Measurements from ENCODE around the gene AOC1.
"Not testable (repeated sequence)": the region's sequence is repeated elsewhere in the genome, so short reads cannot be mapped to it uniquely, and the experiment has no call there.

AOC1 gene

DNA sequence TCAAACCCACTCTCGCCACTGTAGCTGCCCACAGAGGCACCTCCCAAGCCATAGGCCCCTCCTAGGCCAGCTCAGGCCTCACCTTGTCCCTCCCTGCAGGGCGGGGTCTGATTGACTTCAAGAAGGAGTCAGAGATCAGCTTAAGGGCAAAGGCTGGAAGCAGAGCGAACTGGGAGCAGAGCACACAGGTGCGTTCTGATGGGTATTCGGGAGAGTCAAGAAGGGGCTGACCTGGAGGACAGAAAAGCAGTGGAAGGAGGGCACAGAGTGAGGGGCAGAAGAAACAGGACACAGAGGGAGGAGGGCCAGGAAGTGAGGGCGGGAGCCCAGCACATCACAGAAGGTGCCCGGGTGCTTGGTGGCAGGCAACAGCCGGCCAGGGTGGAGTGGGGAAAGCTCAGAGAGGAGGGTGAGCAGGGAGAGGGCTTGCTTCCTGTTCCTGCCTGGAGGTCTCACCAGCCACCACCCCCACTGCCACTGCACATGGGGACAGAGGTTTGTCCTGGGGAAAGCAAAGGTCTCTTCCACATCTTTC is at the start of gene AOC1:
Gene AOC1 (plus strand): TSS at position 147 of the 535 bp plus-strand sequence. CDS start 3,954 bp downstream, outside the sequence.
- no peak for DNase-seq

GRCh38 chr7:150803161-150803860 is 49.0 kb upstream of the AOC1 start:
- no peak for DNase-seq

- DNase-seq = no peak
These were observed 47.5 kb upstream of the AOC1 start for GRCh38 chr7:150804802-150805201.

DNA sequence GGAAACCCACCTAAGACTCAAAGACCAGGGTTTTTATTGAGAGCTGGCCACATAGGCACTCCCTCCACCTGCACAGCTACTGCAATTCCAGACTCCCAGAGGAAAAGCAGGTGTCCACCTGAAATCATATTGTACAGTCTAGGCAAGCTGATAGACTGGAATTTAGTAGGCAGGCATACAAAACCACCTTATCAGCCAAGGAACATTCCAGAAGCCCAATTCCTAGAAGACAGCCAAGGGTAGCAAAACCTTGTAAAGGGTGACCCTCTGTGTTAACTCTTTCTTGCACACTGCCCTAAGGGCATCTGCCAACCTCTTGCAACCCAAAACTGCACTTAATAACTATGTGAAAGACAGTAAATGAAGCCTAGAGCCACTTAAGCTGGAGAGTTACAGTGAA is 46.5 kb upstream of the AOC1 start:
- DNase-seq = no peak

DNA sequence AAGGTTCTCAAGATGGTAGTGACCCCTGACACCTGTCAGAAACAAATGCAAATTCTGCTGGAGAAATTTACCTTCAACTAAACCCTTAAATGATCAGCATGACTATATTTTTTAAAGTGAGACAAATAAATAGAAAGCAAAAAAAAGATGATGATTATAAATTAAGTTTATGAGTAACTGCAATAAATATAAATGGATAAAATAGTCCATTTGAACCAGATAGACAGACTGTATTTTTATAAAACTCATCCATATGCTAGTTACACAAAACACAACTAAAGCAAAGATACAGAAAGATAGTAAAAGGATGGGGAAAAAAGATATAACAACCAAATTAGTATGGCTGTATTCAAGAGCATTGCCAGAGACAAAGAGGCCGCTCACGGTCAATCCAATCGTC is 45.9 kb upstream of the AOC1 start:
- DNase-seq = no peak

- no peak for DNase-seq
These were observed 45.5 kb upstream of the AOC1 start for GRCh38 chr7:150806863-150807262.

GRCh38 chr7:150807616-150808438 is 44.5 kb upstream of the AOC1 start:
- DNase-seq = not testable (repeated sequence)

DNA sequence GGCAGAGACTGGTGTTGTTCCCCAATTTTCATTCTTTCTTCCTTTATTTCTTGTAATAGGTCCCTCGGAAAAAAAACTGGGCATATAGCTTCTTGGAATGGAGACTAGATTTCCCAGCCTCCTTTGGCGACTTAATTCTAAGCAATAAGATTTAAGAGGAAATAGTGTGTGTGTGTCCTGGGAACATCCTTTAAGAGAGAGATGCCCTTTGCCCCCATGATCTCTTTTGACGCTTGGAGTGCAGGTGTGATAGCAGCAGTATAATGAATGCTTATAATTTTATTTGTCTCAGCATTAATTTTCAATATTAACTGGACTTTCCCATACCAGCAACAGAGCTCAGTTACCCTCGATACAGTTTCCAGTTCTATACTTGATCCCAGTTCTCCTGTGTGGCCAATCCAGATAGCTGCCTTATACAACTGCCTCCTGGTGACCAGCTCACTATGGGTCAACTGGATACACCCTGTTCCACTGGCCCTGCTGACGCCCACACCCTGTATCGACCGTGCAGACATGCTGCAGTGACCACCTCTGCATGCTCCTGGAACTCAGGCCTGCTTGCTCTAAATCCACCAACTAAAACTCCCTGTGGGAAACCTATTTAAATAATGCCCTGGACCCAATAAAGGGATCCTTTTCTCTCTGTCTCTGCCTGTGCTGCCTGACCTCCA is 37.9 kb upstream of the AOC1 start:
- DNase-seq = no peak

- no peak for DNase-seq
These were observed 33.3 kb upstream of the AOC1 start for GRCh38 chr7:150818971-150819370.

DNA sequence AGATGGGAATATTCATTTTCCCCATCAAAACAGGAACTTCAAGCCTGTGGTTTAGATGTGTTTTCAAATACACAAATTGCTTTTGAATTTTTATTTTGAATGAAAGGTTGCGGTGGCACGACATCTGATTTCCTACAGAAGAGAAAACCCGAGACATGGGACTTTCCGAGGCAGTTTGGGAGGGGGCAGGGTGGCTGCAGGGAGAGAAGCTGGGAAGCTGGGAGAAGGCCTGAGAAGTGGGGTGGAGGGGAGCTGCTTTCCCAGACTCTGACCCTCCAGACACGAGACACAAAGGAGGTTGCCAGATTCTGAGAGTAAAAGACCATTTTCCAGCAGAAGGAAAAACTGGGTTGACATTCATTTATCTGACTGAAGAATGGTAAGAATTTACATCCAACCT is 32.2 kb upstream of the AOC1 start:
- DNase-seq = no peak

DNA sequence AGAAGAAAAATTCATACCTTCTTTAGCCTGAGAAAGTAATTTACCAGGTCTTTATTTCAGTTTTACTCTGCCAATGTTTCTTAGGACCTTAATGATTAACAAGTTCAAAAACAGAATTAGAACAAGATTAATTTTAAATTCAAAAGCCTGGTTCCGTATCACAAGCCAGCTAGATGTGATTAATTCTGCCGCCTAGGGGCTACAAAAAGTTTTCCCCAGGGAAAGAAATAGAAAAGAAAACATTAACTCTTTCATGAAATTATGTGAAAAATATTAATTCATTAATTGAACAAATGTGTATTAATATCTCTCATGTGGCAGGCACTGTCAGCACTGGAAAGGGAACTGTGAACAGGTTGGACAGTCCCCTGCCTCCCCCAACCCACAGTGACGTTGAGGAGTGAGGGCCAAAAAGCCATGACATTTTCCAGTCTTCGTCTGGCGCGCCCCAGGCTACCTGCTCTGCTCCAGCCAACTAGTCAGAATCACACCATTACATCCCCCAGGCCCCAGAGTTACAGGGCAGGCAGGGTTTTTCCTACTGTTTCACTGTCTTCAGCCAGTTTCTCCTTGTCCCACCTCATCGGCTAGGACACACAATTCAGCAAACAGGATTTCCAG is 31.6 kb upstream of the AOC1 start:
- no peak for DNase-seq

DNA sequence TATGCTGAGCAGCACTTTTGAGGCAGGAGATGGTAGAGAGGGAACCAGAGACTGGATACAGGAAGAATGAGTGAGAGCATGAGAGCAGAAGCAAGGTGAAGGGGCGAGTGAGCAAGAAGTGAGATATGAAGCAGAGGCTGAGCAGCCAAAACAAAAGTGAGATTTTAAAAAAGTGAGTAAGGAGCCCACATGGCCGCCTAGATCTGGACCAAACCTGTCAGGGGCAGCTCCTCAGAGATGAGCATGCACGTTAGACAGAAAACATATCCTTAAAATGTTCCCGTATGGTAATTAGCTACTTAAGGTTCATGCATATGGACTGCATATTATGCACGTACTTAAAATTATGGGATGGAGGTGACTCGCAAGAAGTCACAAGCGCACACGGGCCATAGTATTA is 29.3 kb upstream of the AOC1 start:
- no peak for DNase-seq

DNA sequence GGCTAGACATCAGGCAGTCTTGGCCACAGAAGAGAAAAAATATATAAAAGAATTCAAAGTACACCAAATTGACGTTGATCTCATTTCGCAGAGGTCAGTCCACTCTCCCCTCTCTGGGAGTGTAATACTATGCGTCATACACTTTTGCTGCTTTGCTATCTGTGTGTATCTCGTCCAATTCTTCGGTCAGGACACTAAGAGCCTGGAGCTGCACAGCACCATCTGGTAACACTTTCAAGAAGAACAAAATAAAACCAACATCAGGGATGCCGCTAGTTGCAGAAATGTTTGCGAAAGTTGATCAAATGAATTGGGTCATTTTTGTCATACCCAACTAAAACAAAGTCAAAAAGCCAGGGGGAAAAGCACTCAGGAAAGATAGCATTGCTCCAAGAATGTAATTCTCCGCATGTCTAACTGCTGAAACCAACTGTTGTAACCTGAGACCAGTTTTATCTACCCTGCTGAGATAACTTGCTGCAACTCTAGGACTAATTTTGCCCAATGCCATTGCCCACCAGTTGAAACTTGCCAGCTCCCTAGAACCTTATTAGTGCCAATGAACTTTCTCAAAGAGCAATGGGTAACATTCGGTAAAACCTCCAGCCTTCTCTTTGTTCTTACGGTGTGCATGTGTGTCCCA is 28.7 kb upstream of the AOC1 start:
- no peak for DNase-seq

GRCh38 chr7:150824379-150825177 is 27.7 kb upstream of the AOC1 start:
- no peak for DNase-seq

- DNase-seq = no peak
These were observed 26.1 kb upstream of the AOC1 start for GRCh38 chr7:150826061-150826849.

GRCh38 chr7:150828384-150828783 is 23.9 kb upstream of the AOC1 start:
- no peak for DNase-seq

GRCh38 chr7:150829426-150829825 is 22.9 kb upstream of the AOC1 start:
- no peak for DNase-seq

DNA sequence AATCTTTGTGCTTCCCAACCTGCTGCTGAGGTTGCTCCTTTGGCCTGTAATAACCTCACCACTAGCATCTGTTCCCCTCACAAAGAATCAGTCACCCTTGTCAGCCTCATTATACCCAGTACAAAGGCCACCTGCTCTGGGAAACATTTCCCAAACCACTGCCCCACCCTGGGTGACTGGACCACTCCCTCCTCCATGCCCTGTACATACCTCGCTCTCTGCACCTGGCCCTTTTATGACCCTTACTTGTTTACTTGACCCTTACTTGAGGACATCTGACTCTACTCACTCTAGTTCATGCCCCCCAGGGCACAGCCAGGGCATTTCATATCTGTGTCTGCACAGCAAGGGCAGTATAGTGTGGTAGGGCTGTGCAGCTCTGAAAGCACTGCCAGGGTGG is 21.4 kb upstream of the AOC1 start:
- DNase-seq = no peak

- DNase-seq = no peak
These were observed 20.5 kb upstream of the AOC1 start for GRCh38 chr7:150831851-150832250.

GRCh38 chr7:150835019-150835418 is 17.3 kb upstream of the AOC1 start:
- DNase-seq = no peak
